ENCODE results near the gene LYAR.

LYAR gene

DNA sequence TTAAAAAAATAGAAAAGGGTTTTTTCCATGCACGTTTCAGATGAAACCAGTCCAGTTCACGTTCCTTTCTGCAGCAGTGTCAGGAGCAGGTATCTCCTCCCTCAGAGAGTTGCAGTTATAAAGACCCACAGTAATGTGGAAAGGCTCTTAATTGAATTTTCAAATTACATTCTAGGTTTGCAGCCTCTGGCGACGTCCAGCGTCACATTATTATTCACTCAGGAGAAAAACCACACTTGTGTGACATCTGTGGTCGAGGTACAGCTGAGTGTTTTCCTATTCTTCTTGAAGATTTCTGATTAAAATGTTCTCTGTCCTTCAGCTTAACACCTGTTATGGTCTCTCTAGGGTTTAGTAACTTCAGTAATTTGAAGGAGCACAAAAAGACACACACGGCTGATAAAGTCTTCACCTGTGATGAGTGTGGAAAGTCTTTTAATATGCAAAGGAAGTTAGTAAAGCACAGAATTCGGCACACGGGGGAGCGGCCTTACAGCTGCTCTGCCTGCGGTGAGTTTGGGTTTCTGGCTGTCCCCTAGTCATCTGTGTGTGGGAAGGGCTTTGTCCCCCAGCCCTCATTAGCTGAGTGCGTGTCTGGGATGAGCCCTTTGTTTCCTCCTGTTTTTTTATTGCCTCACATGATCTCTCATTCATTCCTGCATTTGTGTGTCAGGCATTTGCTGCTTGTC, 25.7 kb upstream of the LYAR start:
- DNase-seq (ENCODE audit: low read depth) = no peak

DNA sequence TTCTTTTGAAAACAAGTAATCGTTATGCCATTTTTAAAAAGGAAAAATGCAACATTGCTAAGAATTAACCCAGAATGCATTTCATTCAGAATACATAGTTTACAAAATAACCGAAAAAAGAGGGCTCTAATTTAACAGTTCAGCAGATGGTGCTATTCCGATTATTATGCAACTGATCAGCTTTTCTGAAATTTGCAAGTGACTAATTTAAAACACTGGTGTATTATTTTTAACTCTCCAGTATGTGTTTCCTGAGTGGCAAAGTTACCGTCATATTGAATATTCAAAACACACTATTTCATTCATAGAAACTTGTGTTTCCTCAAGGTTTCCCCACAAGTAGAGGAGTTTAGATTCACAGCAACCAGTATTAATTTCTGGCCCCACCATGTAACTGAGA, 21.2 kb upstream of the LYAR start:
- DNase-seq (ENCODE audit: low read depth) = no peak

DNA sequence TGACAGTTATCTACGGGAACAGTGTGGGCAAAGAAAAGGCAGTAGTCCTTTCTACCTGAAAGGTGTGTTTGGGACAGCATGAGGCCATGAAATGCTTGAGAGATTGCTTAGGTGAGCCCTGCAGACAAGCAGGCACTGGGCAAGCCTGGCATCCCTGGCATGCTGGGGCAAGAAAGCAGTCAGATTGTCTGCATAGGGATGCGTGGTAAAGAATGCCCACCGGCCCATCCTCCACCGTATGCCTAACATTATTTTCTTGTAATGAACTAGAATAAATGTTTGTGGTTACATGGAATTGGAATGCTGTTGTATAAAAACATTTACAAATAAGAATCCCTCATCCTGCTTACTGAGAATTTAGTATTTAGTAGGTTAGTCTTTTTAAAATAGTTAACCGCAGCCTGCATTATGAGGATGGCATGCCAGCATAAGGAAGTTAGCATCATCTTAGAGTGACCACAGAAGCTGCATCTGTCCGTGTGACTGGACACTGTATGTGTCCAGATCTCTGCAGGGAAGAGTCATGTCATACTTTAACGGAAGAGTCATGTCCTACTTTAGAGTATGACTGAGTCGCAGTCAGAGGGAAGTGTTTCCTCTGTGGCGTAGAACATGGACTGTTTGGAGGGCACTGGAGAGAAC, 19.0 kb upstream of the LYAR start:
- no peak for DNase-seq (ENCODE audit: low read depth)

DNA sequence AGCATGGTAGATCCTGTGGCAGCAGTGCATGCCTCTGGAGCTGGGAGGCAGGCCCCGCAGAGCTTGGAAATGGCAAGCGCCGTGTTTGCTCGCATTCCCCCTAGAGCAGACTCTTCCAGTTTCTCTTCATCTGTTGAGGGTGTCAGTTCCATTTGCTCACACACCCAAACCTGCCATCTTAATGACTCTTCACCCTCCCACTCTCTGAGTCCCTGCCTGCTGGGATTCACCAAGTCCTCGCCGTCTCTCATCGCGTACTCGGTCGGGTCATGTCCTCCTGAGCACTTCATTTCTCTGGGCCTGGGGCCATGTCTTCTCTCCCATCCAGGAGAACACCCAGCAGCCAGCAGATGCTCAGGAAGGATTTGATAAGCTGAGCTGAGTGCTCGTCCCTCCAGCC, 17.0 kb upstream of the LYAR start:
- no peak for DNase-seq (ENCODE audit: low read depth)

DNA sequence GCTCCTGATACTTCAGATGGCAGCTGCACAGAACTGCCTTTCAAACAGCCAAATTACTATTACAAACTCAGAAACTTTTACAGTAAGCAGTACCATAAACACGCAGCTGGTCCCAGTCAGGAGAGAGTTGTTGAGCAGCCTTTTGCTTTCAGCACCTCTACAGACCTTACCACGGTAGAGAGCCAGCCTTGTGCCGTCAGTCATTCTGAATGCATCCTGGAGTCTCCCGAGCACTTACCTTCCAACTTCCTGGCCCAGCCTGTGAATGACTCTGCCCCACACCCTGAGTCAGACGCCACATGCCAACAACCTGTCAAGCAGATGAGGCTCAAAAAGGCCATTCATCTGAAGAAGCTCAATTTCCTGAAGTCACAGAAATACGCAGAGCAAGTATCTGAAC, 12.5 kb upstream of the LYAR start:
- DNase-seq (ENCODE audit: low read depth) = no peak

DNA sequence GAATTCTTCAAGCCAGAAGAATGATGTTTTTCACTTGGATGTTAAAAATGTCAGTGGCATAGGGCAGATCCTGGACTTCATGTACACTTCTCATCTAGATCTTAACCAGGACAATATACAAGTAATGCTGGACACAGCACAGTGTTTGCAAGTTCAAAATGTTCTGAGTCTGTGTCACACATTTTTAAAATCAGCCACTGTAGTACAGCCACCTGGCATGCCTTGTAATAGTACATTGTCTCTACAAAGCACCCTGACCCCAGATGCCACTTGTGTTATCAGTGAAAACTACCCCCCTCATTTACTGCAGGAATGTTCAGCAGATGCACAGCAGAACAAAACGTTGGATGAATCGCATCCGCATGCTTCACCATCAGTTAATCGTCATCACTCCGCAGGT, 12.0 kb upstream of the LYAR start:
- no peak for DNase-seq (ENCODE audit: low read depth)

DNA sequence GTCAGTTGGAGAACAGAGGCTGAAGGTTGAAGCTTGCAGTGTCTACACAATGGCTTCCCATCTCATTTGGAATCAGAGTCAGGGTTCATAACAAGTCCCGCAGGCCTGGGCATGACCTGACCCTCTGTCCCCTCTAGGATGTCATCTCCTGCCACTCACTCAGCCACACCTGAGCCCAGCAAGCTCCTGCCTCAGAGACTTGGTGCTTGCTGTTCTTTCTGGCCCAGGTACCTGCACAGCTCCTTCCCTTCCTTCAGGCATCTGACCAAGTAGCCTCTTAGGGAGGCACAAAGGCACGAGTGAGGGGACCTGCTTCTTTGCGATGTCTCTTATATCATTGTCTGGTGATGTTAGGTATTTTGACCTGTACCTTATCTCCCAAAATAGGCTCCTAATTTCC, 9.1 kb upstream of the LYAR start:
- DNase-seq (ENCODE audit: low read depth) = no peak

DNA sequence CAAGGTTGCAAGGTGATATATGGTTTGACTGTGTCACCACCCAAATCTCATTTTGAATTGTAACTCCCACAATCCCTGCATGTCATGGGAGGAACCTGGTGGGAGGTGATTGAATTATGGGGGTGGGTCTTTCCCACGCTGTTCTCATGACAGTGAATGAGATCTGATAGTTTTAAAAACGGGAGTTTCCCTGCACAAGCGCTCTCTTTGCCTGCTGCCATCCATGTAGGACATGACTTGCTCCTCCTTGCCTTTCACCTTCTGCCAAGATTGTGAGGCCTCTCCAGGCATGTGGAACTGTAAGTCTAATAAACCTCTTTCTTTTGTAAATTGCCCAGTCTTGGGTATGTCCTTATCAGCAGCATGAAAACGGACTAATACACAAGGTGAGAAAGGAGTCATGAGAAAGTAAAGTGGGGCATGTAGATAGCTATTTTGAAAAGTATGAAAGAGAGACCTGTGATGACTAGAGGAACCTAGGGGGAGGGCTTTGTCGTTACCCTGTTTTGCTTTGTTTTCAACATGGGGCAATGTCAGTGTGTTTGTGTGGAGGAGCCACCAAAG, 6.4 kb upstream of the LYAR start:
- no peak for DNase-seq (ENCODE audit: low read depth)

DNA sequence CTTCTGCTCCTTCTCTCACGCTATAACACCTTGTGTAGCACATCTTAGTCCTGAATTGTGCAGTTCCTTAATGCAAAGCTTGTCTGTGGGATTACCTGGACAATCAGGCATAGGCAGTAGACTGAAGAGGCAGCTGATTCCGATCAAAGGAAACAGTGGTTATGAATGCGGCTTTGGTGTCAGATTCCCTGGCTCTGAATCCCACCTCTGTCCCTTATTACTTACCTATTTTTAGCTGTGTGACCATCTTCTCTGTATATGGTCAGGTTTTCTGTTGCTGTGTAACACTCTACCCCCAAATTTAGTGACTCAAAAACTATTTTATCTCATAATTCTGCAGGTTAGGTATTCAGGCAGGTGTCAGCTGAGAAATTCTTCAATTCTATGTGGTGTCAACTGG, 3.3 kb upstream of the LYAR start:
- no peak for DNase-seq (ENCODE audit: low read depth)

DNA sequence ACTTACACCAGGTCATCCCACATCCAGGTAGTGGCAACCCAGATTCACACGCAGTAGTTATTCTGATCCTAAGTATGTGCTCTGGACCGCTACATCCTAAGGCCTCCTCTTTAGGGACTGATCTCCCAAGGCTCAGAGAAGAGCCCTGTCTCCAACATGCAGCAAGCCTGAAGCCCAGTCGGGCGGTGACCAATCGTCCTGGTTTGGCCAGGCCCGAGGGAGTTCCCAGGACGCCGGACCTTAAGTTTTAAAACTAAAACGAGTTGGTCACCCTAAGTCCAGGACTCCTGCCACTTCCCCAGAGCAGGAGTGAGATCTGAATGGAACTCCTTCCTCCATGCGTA, 385 bp downstream of the LYAR start:
- no peak for DNase-seq (ENCODE audit: low read depth)

DNA sequence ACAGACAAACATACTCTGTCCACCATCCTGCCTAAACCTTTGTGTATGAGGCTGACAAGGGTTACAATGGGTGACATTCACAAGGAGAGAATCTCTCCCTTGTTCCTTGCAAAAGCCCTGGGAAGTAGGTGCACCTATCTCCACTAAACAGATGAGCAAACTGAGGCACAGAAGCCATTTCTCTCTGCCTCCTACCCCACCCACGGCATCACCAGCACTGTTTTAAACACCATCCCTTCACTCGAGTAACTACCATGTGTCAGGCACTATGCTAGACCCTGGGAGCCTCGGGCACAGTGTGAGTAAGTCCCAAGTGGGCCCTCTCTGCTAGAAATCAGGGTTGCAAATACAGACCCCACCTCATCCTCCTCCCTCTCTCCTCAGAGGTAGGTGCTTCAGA, 899 bp downstream of the LYAR start:
- DNase-seq (ENCODE audit: low read depth) = no peak

DNA sequence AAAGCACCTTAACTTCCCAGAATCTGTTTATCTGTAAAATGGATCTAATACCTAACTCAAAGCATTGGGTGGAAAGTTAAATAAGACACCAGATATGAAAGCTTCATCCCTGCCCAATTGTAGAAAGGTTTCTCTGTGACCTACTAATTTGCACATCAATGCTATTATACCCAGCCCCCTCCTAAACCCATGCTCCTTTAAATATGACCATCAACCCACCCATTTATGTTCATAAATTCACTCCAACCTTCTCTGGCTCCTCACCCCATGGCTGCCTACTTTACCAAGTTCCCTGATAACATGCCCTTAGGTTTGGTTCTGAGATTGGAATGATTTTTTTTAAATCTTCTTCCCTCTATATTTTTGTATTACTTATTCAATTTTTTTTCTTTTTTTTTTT, 1.9 kb downstream of the LYAR start:
- DNase-seq (ENCODE audit: low read depth) = no peak

DNA sequence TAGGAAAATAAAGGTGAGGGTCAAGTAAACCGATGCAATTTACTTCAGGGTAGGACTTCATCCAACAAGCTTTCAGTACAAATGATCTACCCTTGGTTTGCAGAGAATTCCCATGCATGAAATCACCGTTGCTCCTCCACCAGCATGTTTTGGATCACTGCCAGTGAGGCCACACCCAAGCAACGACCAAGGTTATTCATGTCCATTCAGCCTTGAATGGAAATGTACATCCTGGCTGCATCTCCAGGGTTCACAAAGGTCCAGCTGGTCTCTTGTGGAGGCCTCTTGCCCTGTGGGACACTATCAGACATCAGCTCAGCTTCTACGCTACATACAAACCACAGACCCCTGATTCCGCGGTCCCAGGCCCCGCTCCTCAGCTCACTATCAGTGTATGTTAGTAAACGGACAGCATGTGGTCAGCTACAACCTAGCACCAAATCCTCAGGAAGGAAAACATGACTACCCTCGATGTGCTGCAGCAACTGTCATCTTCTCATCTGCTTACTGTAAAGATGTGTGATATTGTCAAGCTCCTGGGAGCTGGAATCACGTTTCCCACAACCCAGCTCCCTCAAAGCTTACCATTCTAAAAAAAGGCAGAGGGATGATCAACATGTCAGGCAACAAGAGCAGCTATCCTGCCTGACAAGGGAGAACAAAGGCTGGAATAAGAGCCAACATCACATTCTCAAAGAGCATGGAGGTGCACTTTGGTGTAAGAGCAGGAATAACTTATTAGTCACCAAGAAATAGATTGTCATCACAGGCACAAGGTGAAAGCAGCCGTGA, 4.9 kb downstream of the LYAR start:
- DNase-seq (ENCODE audit: low read depth) = no peak

DNA sequence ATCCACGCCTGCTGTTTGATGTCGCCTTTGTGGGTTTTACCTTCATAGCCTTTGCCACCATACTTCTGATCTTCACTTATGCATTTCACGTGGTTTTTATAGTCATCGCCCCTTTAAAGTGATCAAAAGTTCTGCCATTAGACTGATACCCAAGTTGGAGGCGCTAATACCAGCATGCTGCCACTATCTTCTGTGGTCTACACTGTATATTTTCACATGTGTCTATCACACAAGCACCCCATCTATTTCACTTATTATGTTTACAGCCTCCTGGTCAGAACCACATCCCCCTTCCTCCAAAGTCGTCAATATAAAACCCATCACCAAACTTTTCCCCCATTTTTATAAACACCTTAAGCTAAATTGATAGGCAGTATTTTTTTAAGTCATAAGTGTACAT, 8.2 kb downstream of the LYAR start:
- DNase-seq (ENCODE audit: low read depth) = no peak

DNA sequence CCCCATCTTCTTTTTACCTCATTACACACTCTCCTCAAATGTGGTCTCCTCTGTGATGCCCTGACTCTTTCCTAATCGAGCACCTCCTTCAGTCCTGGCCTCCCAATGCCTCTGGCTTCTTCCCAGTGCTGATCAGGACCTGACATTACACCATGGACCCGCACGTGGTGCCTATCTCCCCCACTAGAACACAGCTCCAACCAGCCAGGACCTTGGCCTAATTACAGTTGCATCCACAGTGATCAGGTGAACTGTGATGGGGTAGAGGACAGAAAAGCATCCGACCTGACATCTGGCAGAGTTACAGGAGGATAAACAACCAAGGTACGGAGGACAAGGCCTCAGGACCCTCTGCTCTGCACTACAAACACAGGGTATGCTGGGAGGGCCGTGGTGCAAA, 12.4 kb downstream of the LYAR start:
- no peak for DNase-seq (ENCODE audit: low read depth)

DNA sequence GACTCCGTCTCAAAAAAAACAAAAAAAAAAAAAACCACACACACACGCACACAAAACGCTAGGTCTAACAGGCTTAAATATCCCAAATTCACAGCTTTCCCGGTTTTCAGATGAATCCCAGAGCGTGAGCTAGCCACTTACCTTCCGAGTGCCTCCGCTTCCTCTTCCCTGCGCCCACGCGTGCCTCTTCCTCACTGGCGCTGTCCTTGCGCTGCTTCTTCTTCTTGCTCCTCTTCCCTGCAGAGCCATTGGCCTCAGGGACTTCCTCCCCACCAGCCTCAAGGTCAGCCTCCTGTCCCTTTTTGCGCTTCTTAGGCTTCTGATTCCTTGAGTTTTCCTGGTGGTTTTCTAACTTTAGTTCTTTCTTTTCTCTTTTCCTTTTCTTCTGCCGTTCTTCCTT, 15.7 kb downstream of the LYAR start:
- no peak for DNase-seq (ENCODE audit: low read depth)

DNA sequence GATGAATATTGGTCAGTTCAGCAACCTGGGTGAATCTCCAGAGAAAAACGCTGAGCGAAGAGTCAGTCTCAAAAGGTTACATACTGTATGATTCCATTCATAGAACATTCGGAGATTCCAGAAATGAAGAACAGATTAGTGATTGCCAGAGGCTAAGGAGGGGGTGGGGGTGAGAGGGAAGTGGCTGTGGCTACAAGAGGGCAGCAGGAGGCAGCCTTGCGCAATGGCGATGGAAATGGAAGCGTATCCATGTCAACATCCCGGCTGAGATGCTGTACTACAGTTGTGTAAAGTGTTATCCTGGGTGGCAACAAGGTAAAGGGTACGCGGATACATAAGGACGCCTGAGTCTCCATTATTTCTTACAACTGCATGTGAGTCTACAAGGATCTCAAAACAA, 18.0 kb downstream of the LYAR start:
- DNase-seq (ENCODE audit: low read depth) = no peak

DNA sequence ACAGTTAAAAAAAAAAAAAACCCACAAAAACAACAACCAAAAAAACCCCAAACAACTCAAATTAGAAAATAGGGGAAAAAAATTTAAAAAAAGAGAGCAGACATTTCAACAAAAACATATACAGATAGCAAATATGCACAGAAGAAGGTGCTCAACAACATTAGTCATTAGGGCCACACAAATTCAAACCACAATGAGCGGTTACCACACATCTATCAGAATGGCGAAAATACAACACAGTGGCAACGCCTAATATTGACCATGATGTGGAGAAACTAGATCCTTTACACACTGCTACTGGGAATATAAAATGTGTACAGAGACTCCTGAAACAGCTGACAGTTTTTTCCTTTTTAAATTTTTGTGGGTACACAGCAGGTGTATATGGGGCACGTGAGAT, 19.4 kb downstream of the LYAR start:
- DNase-seq (ENCODE audit: low read depth) = no peak

DNA sequence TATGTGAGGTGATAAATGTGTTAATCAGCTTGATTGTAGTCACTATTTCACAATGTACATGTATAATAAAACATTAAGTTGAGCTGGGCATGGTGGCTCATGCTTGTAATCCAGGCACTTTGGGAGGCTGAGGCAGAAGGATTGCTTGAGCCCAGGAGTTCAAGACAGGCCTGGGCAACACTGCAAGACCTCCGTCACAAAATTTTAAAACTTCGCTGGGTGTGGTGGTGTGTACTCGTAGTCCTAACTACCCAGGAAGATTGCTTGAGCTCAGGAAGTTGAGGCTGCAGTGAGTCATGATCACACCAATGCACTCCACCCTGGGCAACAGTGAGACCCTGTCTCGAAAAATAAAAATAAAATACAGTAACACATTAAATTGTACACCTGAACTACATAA, 20.1 kb downstream of the LYAR start:
- no peak for DNase-seq (ENCODE audit: low read depth)

DNA sequence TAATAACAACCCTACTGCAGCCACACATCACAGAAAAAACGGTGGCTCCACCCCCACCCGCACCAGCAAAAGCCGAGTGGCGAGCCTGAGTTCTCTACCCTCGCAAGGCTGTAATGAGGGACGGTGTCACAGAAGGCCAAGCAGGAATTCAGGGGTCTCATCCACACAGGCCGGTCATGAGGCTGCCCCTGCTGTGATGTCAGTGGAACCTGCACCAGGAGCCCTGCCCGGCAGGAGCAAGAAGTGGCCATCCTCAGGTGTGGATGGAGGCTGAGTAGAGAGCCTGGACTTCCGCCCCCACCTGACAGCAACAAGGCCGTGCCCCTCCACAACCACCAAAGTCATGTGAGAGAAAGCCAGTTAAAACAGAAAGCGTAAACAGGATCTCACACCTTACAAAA, 20.6 kb downstream of the LYAR start:
- no peak for DNase-seq (ENCODE audit: low read depth)

DNA sequence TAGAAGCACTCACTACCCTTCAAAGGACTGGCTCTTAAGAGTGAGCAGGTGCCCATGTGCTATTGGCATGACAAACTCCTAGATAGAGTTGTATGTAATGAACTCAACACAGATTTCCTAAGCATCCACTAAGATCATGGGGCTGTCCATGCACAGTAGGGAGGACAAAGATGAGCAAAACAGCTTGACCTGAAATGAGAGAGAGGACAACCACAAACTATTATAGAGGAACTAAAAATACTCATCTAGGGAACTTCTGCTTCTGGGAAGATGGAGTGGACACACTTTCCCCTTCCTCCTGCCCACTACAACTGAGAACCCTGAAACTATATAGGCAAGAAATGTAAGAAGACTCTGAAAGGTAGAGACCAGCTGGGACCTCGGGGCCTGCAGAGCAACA, 21.2 kb downstream of the LYAR start:
- no peak for DNase-seq (ENCODE audit: low read depth)

DNA sequence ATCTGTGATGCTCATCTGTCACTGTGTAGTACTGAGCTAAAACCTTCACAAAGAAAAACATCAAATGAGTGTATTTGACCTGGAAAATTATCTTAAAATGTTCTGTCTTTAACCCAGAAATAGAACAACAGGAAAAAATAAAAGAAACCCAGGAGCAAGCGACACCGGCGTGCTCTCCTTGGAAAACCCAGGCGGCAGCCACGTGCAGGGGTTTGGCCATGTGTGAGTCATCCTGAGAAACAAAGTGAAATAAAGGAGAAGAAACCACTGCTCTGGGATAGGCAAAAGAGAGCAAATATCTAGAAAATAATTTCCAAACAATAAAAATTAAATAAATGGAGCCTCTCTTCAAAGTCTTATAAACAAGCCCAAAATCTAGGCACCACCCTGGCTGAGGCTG, 22.0 kb downstream of the LYAR start:
- DNase-seq (ENCODE audit: low read depth) = no peak

DNA sequence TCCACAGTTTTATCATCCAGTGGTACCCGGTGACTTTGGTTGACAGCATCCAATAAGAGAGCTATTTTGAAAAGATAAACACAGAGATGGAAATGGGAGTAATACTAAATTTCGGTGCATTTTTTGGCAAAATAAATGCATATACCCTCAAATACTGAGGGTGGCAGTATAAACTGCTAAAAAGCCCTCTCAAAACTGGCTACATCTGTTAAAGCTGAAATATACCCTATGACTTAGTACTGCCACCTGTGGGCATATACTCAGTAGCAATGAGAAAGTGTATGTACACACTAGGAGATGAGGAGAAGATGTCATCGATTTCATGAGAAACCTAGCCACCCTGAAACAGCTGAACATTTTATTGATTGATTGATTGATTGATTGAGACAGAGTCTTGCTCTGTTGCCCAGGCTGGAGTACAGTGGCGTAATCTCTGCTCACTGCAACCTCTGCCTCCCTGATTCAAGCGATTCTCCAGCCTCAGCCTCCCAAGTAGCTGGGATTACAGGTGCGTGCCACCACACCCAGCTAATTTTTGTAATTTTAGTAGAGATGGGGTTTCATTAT, 29.7 kb downstream of the LYAR start:
- no peak for DNase-seq (ENCODE audit: low read depth)
